K562 (cell line): ENCODE measurements around the gene RBM5. TPM values are rescaled to one million over a fixed set of nuclear protein-coding genes. Genes with fewer than 3 reads are reported as not detected.

Source experiments
- ADNP ChIP-seq: fragments of 200-800 bp; sonication (Bioruptor generic); IDR thresholded peaks from 2 replicates; pipeline ENCODE4 v1.6.1; 2016; ENCODE audit warnings: missing genetic modification characterization, missing compliant biosample characterization
- BACH1 ChIP-seq: fragments of 200-800 bp; sonication (Bioruptor generic); IDR thresholded peaks from 2 replicates; pipeline ENCODE4 v1.6.1; 2016; ENCODE audit warnings: missing genetic modification characterization, missing compliant biosample characterization
- CCNT2 ChIP-seq: IDR thresholded peaks from 2 replicates; pipeline ENCODE4 v1.6.1; 2011; ENCODE audit warnings: borderline replicate concordance, low read depth, mild to moderate bottlenecking, moderate library complexity, mixed read lengths, low read length; ENCODE audit not compliant: insufficient read length; ENCODE audit errors: extremely low read depth
- CGGBP1 ChIP-seq: fragments of 250-450 bp; sonication (Bioruptor Pico); IDR thresholded peaks from 2 replicates; pipeline ENCODE4 v1.9.0; 2021; ENCODE audit warnings: mild to moderate bottlenecking
- CHCHD3 ChIP-seq: fragments of 250-450 bp; sonication (Bioruptor Pico); IDR thresholded peaks from 2 replicates; pipeline ENCODE4 v2.1.2; 2022; ENCODE audit warnings: mild to moderate bottlenecking
- CTCF ChIP-seq, 3 experiments: IDR thresholded peaks in 2 of 3; conservative IDR thresholded peaks in 1 of 3; 2 replicates each; pipeline ENCODE4 v1.5.1; 2011 to 2012; ENCODE audit warnings: low read length in 3 of 3, mild to moderate bottlenecking in 3 of 3, control low read depth in 2 of 3, improper control_type of control experiment in 1 of 3, inconsistent platforms in 1 of 3, low read depth in 1 of 3, mixed read lengths in 1 of 3, moderate library complexity in 1 of 3; ENCODE audit not compliant: insufficient read depth in 2 of 3
- DDX20 ChIP-seq: fragments of 450-650 bp; IDR thresholded peaks from 2 replicates; pipeline ENCODE4 v1.6.1; 2016; ENCODE audit warnings: missing genetic modification characterization, low read depth, mild to moderate bottlenecking, missing compliant biosample characterization, moderate library complexity
- HMGN3 ChIP-seq: IDR thresholded peaks from 2 replicates; pipeline ENCODE4 v1.6.1; 2011; ENCODE audit warnings: borderline replicate concordance, low read depth, mild to moderate bottlenecking, mixed read lengths, low read length; ENCODE audit not compliant: insufficient read length; ENCODE audit errors: extremely low read depth
- MTA1 ChIP-seq: fragments of 450-650 bp; IDR thresholded peaks from 2 replicates; pipeline ENCODE4 v1.6.1; 2017; ENCODE audit warnings: borderline replicate concordance
- NFIX ChIP-seq: fragments of 250-450 bp; sonication (Bioruptor Pico); IDR thresholded peaks from 2 replicates; pipeline ENCODE4 v1.4.0; 2020; ENCODE audit warnings: low read depth, mild to moderate bottlenecking, moderate library complexity
- POLR2H ChIP-seq: IDR thresholded peaks from 2 replicates; pipeline ENCODE4 v1.6.1; 2016; ENCODE audit warnings: missing genetic modification characterization, low read depth, mild to moderate bottlenecking, control low read depth, missing compliant biosample characterization, moderate library complexity
- SMAD1 ChIP-seq: fragments of 150-350 bp; IDR thresholded peaks from 2 replicates; pipeline ENCODE4 v1.6.1; 2014; ENCODE audit warnings: low read length, low read depth; ENCODE audit not compliant: partially characterized antibody
- SNRNP70 ChIP-seq: fragments of 200-400 bp; formaldehyde crosslinking; optimal IDR thresholded peaks from 2 replicates; pipeline ENCODE3; 2017; ENCODE audit warnings: low read depth, low read length
- TCF3 ChIP-seq: sonication (generic); formaldehyde crosslinking; IDR thresholded peaks from 2 replicates; pipeline ENCODE4 v1.4.0; 2020; ENCODE audit warnings: mild to moderate bottlenecking, missing genetic modification reagents
- ZNF174 ChIP-seq: fragments of 250-450 bp; sonication (Bioruptor Pico); IDR thresholded peaks from 2 replicates; pipeline ENCODE4 v1.4.0; 2020; ENCODE audit warnings: mild to moderate bottlenecking
- ZNF740 ChIP-seq, 3 experiments: fragments of 200-800 bp in 1 of 3; sonication (Bioruptor generic) in 1 of 3; sonication (generic) in 1 of 3; formaldehyde crosslinking in 1 of 3; IDR thresholded peaks; 2 replicates each; pipeline versions ENCODE4 v1.6.1 to v1.8.0; 2016 to 2022; ENCODE audit warnings: mild to moderate bottlenecking in 2 of 3, missing compliant biosample characterization in 2 of 3, missing genetic modification characterization in 2 of 3, missing genetic modification reagents in 1 of 3
- ZNF764 ChIP-seq: fragments of 250-450 bp; sonication (Bioruptor Pico); IDR thresholded peaks from 2 replicates; pipeline ENCODE4 v1.4.0; 2020; ENCODE audit warnings: low read depth, mild to moderate bottlenecking, moderate library complexity
- polyA plus RNA-seq, 8 experiments: library from polyadenylated mRNA; depleted of rRNA in 4 of 8; stranded (reverse) in 5 of 8; unstranded in 3 of 8; fragments of >200 nt; fragmentation: Nextera tagmentation in 2 of 8; fragmentation: Illumina TruSeq in 1 of 8; extraction: Ambion mirVana in 2 of 8; extraction: Trizol in 1 of 8; gene quantifications; 2 replicates each; pipeline versions ENCODE4 v1.2.1 to v1.2.3, GENCODE V29; 2011 to 2014; ENCODE audit warnings: inconsistent platforms in 1 of 8, missing spikeins in 1 of 8
- total RNA-seq, 7 experiments: library from RNA; depleted of rRNA in 6 of 7; stranded (reverse); fragments of >200 nt in 6 of 7; fragmentation: Illumina TruSeq in 2 of 7; extraction: Trizol in 2 of 7; gene quantifications; 2 replicates each; pipeline versions ENCODE4 v1.2.1 to v1.2.3, GENCODE V29; 2011 to 2021; ENCODE audit warnings: low replicate concordance in 1 of 7
- TF ChIP-seq, protein P1 (sequence below), 2 experiments: IDR thresholded peaks in 1 of 2; conservative IDR thresholded peaks in 1 of 2; 2 replicates each; pipeline ENCODE4 v1.6.1; 2016; ENCODE audit warnings: low read depth in 2 of 2, mild to moderate bottlenecking in 1 of 2, missing compliant biosample characterization in 1 of 2, missing genetic modification characterization in 1 of 2, moderate library complexity in 1 of 2
- TF ChIP-seq, protein P2 (sequence below): fragments of 450-650 bp; conservative IDR thresholded peaks from 2 replicates; pipeline ENCODE4 v1.6.1; 2016; ENCODE audit warnings: missing genetic modification characterization, low read depth, mild to moderate bottlenecking, control low read depth, missing compliant biosample characterization

The RBM5 gene
- total and polyA plus RNA-seq, 9 of the 15 experiments (the other 6 are each of a cell fraction or from before 2014, with no cell fraction given), result 24.5 to 153 (median 81.6) TPM

- TF ChIP-seq, protein P1, sequence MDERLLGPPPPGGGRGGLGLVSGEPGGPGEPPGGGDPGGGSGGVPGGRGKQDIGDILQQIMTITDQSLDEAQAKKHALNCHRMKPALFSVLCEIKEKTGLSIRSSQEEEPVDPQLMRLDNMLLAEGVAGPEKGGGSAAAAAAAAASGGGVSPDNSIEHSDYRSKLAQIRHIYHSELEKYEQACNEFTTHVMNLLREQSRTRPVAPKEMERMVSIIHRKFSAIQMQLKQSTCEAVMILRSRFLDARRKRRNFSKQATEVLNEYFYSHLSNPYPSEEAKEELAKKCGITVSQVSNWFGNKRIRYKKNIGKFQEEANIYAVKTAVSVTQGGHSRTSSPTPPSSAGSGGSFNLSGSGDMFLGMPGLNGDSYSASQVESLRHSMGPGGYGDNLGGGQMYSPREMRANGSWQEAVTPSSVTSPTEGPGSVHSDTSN (CRISPR knock-in tag; IDR thresholded peaks at IDR 0.05; ENCODE audit: low read depth), result no peak
- TF ChIP-seq, protein P1 (tag; conservative IDR thresholded peaks at IDR 0.05; ENCODE audit: low read depth), result no peak
- no peak for TF ChIP-seq POLR2H (tag)
- no peak for TF ChIP-seq SMAD1
- no peak for TF ChIP-seq TCF3 (CRISPR knock-in tag)
- TF ChIP-seq, protein P2, sequence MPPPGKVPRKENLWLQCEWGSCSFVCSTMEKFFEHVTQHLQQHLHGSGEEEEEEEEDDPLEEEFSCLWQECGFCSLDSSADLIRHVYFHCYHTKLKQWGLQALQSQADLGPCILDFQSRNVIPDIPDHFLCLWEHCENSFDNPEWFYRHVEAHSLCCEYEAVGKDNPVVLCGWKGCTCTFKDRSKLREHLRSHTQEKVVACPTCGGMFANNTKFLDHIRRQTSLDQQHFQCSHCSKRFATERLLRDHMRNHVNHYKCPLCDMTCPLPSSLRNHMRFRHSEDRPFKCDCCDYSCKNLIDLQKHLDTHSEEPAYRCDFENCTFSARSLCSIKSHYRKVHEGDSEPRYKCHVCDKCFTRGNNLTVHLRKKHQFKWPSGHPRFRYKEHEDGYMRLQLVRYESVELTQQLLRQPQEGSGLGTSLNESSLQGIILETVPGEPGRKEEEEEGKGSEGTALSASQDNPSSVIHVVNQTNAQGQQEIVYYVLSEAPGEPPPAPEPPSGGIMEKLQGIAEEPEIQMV (tag), result no peak
- TF ChIP-seq CCNT2, result peak; percentile 34
- no peak for TF ChIP-seq CHCHD3 (CRISPR knock-in tag)
- TF ChIP-seq DDX20 (tag), result no peak
- TF ChIP-seq ZNF174, result no peak
- no peak for TF ChIP-seq ADNP (tag)
- no peak for TF ChIP-seq CGGBP1 (CRISPR knock-in tag)
- no peak for TF ChIP-seq HMGN3
- no peak for TF ChIP-seq SNRNP70
- peak in 2 of 3 experiments; percentile 28 to 35; a peak in 2 of 6 replicates for TF ChIP-seq CTCF (IDR thresholded peaks at IDR 0.05 in 2 of 3, conservative IDR thresholded peaks at IDR 0.05 in 1 of 3; ENCODE audit: insufficient read depth in 2 of 3, low read depth in 1 of 3, low read length in 3 of 3)
- no peak for TF ChIP-seq ZNF740 (CRISPR knock-in tag; IDR thresholded peaks at IDR 0.05)
- TF ChIP-seq ZNF740 (tag; IDR thresholded peaks at IDR 0.05), result no peak
- TF ChIP-seq ZNF764 (CRISPR knock-in tag), result no peak
- TF ChIP-seq BACH1, result no peak
- no peak for TF ChIP-seq NFIX (CRISPR knock-in tag)
- no peak for TF ChIP-seq MTA1
These were observed 66.2 kb downstream of the RBM5 start, which contains the start of gene SEMA3F (continued) for GRCh38 chr3:50154840-50155490.
